ENCODE results near the gene TBCD. TPM values are rescaled to one million over a fixed set of nuclear protein-coding genes. Genes with fewer than 3 reads are reported as not detected.

TBCD gene
- total RNA-seq, 1 donor from 2014 or later: 49.9 TPM

- peaks cover 42% of the 10 kb centered on the region for H3K36me3 Mint-ChIP-seq (ENCODE audit: low read depth)
Observed at GRCh38 chr17:82900741-82901140, 148.9 kb downstream of the TBCD start.

GRCh38 chr17:82901356-82901755, 149.5 kb downstream of the TBCD start:
- Mint-ChIP-seq H3K36me3 (ENCODE audit: low read depth) (peaks cover 45% of the 10 kb centered on the region), H3K27me3 (no peaks in the 10 kb centered on the region), H3K4me3 (no peak overlapping the region), H3K9me3 (no peaks in the 10 kb centered on the region), H3K27ac (no peak overlapping the region), H3K4me1 (no peaks in the 10 kb centered on the region)
- intact Hi-C loops (cut with micrococcal nuclease): no loop called here
- CTCF ChIA-PET: no interaction called here
- DNase-seq (no peak), ATAC-seq (ENCODE audit: low read depth) (no peak)
- no peak for TF ChIP-seq CTCF (IDR thresholded peaks at IDR 0.05)
- POLR2A ChIA-PET: no interaction called here

More at GRCh38 chr17:82900741-82901140, 148.9 kb downstream of the TBCD start:
- intact Hi-C loops (cut with micrococcal nuclease): no loop called here
- H3K4me1 Mint-ChIP-seq: no peaks in the 10 kb centered on the region
- CTCF ChIA-PET: no interaction called here
- no peaks in the 10 kb centered on the region for H3K27me3 Mint-ChIP-seq
- TF ChIP-seq CTCF (IDR thresholded peaks at IDR 0.05): no peak
- H3K27ac Mint-ChIP-seq: no peak overlapping the region
- ATAC-seq (ENCODE audit: low read depth): no peak
- no peak overlapping the region for H3K4me3 Mint-ChIP-seq
- POLR2A ChIA-PET: no interaction called here
- DNase-seq: no peak
- no peaks in the 10 kb centered on the region for H3K9me3 Mint-ChIP-seq

GRCh38 chr17:82901856-82902255, 150.0 kb downstream of the TBCD start:
- Mint-ChIP-seq H3K9me3 (no peaks in the 10 kb centered on the region), H3K4me1 (no peaks in the 10 kb centered on the region), H3K4me3 (no peak overlapping the region), H3K27me3 (no peaks in the 10 kb centered on the region), H3K27ac (no peak overlapping the region), H3K36me3 (ENCODE audit: low read depth) (peaks cover 45% of the 10 kb centered on the region)
- DNase-seq (no peak), ATAC-seq (ENCODE audit: low read depth) (no peak)
- no peak for TF ChIP-seq CTCF (IDR thresholded peaks at IDR 0.05)
- ChIA-PET POLR2A (no interaction called here), CTCF (no interaction called here)
- intact Hi-C loops (cut with micrococcal nuclease): no loop called here

DNA sequence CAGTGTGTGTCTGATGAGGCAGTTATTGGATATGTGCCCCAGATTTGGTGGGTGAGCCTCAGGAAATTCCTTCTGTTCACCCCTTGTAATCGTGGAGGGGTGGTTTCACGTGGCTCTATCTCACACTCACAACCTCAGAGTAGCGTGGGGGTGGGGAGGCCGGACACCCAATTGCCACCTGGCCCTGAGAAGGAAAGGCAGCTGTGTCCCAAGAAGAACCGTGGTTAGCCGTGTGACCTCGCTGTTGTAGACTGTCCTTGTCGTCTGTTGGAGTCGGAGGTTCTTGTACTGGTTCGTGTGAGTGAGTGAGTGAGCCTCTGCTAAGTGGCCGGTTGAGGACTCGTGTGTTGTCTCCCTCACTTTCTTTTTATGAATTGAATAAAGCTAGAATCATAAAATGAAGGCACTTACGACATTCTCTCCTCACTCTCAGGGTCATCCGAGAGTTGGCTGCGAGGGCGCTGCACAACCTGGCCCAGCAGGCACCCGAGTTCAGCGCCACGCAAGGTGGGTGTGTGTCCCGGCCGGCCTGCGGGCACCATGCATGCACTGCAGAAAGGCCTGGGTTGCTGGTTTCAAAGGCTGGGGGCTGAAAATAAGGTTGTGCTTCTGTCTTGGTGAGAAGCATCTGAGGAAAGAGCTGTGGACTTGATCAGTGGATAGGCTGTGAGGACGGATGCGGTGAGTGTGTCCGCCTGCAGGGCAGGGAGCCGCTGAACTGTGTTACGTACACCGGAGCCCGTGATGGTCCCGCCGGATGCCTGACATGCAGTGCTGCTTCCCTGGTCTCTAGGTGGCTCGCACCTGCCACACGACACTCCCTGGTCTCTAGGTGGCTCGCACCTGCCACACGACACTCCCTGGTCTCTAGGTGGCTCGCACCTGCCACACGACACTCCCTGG, 151.4 kb downstream of the TBCD start:
- Mint-ChIP-seq H3K4me3 (no peak overlapping the region), H3K4me1 (peaks cover 2% of the 10 kb centered on the region), H3K36me3 (ENCODE audit: low read depth) (peaks cover 45% of the 10 kb centered on the region), H3K27ac (no peak overlapping the region), H3K9me3 (no peaks in the 10 kb centered on the region), H3K27me3 (no peaks in the 10 kb centered on the region)
- ChIA-PET CTCF (no interaction called here), POLR2A (no interaction called here)
- intact Hi-C loops (cut with micrococcal nuclease): no loop called here
- TF ChIP-seq CTCF (IDR thresholded peaks at IDR 0.05): no peak
- ATAC-seq (ENCODE audit: low read depth) (no peak), DNase-seq (no peak)

DNA sequence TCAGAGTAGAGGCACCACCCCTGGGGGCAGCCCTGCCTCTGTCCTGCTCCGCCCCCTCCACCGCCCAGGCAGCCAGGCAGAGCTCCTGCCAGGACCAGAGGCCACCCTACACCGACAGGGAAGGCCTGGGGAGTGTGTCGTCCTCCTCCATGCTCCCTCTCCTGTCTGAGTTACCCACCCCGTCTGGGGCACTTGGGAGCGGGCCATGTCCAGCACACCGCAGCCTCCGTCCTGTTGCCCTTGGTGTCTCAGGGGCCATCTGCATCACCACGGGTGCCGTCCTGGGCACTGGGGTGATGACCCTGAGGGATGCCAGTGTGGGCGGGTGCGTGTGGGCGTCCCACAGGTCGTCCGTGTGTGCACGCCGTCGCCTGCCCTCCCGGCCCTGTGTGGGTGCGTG, 153.3 kb downstream of the TBCD start:
- DNase-seq (no peak), ATAC-seq (ENCODE audit: low read depth) (no peak)
- CTCF ChIA-PET: no interaction called here
- no peak overlapping the region for H3K27ac Mint-ChIP-seq
- H3K4me1 Mint-ChIP-seq: peaks cover 7% of the 10 kb centered on the region
- intact Hi-C loops (cut with micrococcal nuclease): no loop called here
- TF ChIP-seq CTCF (IDR thresholded peaks at IDR 0.05): no peak
- peaks cover 36% of the 10 kb centered on the region for H3K36me3 Mint-ChIP-seq (ENCODE audit: low read depth)
- H3K4me3 Mint-ChIP-seq: no peak overlapping the region
- POLR2A ChIA-PET: no interaction called here
- H3K27me3 Mint-ChIP-seq: no peaks in the 10 kb centered on the region
- H3K9me3 Mint-ChIP-seq: no peaks in the 10 kb centered on the region

Data from activated B cell treated with CpG ODN at 0.5 μM for 24 hours (primary cell).